ENCODE results near the gene RNASE7. TPM values are rescaled to one million over a fixed set of nuclear protein-coding genes. Genes with fewer than 3 reads are reported as not detected.

RNASE7 gene
- total RNA-seq, 4 donors from 2014 or later, result not detected

DNA sequence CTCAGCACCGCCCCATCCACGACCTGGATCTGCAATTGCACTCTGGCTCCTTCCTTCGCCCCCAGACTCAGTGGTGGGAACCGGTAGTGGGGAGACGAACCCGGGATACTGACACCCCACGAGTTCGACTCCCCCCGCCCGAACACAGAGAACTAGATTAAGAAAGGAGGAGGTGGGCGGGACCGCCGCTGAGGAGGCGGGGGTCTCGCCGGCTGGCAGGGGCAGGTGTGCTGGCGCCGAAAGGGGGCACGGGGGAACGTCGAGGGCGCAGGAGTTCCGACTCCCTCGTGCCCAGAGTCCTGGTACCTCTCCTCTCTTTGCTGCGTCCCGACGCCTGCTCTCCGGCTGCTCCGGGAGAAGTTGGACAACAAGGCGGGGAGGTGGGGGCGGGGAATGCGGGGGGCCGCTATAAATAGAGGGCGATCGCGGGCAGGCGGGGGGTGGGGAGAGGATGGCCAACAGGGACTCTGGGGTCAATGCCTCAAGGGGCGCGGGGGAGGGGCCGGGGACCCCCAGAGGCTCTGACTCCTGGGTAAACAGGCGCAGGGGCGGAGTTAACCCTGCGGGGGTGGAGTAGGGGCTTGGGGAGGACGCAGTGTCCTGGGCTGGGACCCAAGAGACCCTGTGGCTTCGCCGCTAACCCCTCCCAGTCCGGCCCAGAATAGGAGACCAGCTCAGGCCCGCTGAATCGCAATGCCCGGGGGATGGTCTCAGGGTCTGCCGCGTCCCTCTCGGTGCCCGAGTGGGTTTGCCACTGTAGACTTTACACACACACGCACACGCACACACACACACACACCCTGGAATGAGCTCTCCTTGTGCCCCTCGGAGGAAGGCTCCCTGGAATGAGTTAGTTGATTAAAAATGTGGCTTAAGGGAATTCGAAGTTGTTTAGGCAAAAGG, 16.5 kb upstream of the RNASE7 start:
- TF ChIP-seq, protein P1, sequence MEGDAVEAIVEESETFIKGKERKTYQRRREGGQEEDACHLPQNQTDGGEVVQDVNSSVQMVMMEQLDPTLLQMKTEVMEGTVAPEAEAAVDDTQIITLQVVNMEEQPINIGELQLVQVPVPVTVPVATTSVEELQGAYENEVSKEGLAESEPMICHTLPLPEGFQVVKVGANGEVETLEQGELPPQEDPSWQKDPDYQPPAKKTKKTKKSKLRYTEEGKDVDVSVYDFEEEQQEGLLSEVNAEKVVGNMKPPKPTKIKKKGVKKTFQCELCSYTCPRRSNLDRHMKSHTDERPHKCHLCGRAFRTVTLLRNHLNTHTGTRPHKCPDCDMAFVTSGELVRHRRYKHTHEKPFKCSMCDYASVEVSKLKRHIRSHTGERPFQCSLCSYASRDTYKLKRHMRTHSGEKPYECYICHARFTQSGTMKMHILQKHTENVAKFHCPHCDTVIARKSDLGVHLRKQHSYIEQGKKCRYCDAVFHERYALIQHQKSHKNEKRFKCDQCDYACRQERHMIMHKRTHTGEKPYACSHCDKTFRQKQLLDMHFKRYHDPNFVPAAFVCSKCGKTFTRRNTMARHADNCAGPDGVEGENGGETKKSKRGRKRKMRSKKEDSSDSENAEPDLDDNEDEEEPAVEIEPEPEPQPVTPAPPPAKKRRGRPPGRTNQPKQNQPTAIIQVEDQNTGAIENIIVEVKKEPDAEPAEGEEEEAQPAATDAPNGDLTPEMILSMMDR (IDR thresholded peaks at IDR 0.05), result no peak
- TF ChIP-seq POLR2A (IDR thresholded peaks at IDR 0.05), result no peak
- Histone ChIP-seq H3K27ac (peak overlapping the region; percentile 82 to 94 (median 86)), H3K9me3 (no peaks in the 10 kb centered on the region), H3K4me1 (peaks cover 8 to 23% of the 10 kb centered on the region in 2 donors), H3K27me3 (no peaks in the 10 kb centered on the region), H3K36me3 (no peaks in the 10 kb centered on the region), H3K4me3 (replicated peaks in 1 of 3) (peak overlapping the region; percentile 19 to 94 (median 93))
- intact Hi-C loops (cut with DNase I), result no loop called here
- DNase-seq, result peak; percentile 43 to 56
- 14 to 26% methylated on average over 9 of the region's 58 CpGs for WGBS, 2 donors

DNA sequence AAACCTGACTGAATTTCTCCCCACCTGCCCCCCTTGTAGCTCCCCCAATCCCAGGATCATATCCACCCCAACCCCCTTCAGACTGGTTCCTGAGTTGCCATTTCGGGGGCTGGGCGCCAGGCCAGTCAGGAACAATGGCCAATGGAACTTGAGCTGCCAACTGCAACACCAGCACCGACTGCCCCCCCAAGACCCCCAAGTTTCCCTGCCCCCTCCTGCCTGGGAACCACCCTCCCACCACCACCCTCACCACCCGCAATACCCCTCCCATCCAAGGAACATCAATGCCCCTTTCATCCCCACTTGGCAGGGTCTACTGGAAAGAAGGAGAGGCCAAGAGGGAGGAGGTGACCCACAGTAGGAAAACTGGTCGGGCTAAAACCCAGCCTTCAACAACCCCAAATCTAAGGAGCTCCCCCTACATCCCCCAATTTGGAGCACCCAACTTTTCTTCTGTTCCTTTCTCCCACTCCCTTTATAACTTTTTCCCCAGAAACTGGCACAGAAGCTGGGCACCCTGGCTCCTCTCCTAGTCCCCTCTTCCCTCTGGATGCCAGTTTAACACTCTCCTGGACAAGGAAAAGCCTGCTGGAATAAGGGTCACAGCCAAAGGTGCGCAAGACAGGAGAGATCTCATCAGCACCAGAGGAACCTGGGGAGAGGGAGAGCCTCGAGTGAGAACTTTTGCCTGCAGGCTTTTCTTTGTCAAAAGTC, 15.7 kb upstream of the RNASE7 start:
- 69 to 74% methylated on average over 7 of the region's 7 CpGs for WGBS, 2 donors
- intact Hi-C loops (cut with DNase I), result no loop called here

DNA sequence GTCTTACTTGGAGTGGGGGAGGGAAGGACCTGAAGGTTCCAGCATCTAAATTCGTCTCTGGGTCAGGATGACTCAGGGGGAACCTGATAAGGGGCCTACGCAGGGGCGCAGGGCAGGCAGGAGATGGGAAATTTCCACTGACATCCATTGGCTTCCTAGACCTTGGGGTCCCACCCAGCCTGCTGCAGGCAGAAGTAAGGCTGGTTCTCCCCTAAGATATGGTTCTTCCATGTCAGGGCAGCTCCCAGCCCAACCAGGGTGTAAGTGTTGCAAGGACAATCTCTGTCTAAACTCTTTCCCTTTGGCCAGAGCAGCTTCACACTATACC, 15.2 kb upstream of the RNASE7 start:
- Histone ChIP-seq H3K4me1 (peaks cover 8 to 23% of the 10 kb centered on the region in 2 donors), H3K27me3 (no peaks in the 10 kb centered on the region), H3K9me3 (no peaks in the 10 kb centered on the region), H3K27ac (peak overlapping the region in 2 of 3 donors; percentile 82 to 94), H3K4me3 (replicated peaks in 1 of 3) (no peak overlapping the region), H3K36me3 (no peaks in the 10 kb centered on the region)
- DNase-seq, result no peak
- WGBS, 2 donors, result 51 to 80% methylated on average over 3 of the region's 3 CpGs
- TF ChIP-seq, protein P1 (IDR thresholded peaks at IDR 0.05), result no peak
- no peak for TF ChIP-seq POLR2A (IDR thresholded peaks at IDR 0.05)
- intact Hi-C loops (cut with DNase I), result no loop called here

More for the DNA sequence above, 15.7 kb upstream of the RNASE7 start:
- DNase-seq, result no peak
- H3K4me1 ChIP-seq, result peaks cover 8 to 23% of the 10 kb centered on the region in 2 donors
- H3K4me3 ChIP-seq (replicated peaks in 1 of 3), result no peak overlapping the region
- TF ChIP-seq POLR2A (IDR thresholded peaks at IDR 0.05), result no peak
- TF ChIP-seq, protein P1 (IDR thresholded peaks at IDR 0.05), result no peak
- H3K36me3 ChIP-seq, result no peaks in the 10 kb centered on the region
- H3K27me3 ChIP-seq, result no peaks in the 10 kb centered on the region
- no peaks in the 10 kb centered on the region for H3K9me3 ChIP-seq
- H3K27ac ChIP-seq, result peak overlapping the region; percentile 52 to 94 (median 82)

DNA sequence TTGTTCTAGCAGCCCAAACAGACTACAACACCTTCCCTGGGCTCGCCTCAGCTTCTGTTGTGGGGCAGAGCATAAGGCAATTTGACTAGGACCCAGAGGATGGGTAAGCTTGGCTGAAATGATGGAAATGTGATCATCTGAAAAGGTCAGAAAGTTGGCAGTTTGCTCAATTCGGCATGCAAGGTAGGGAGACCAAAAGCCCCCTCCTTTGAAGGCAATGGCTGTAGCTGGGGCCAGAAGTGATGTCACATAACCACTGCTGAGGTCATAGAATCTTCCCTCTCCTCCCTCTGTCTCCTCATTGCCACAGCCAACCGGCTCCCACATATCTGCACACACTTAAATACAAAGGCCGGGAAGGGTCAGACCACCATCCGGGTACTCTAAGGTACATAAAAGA, 12.2 kb upstream of the RNASE7 start, which contains the start of gene TPPP2:
TSS of gene TPPP2 (plus strand) at position 301 of the 400 bp plus-strand sequence. CDS start 365 bp downstream, outside the sequence.
- no peak within 1 kb of the TSS for H3K27ac ChIP-seq
- H3K27me3 ChIP-seq, result no peaks in the 10 kb centered on the region
- H3K36me3 ChIP-seq, result no peaks in the 10 kb centered on the region
- 93 to 96% methylated on average over 5 of the region's 5 CpGs for WGBS, 2 donors
- no peak within 1 kb of the TSS for H3K4me3 ChIP-seq (replicated peaks in 1 of 3)
- H3K4me1 ChIP-seq, result peaks cover 0 to 11% of the 10 kb centered on the region in 2 donors
- intact Hi-C loops (cut with DNase I), result no loop called here
- H3K9me3 ChIP-seq, result no peaks in the 10 kb centered on the region
- TF ChIP-seq POLR2A (IDR thresholded peaks at IDR 0.05), result no peak
- TF ChIP-seq, protein P1 (IDR thresholded peaks at IDR 0.05), result no peak
- DNase-seq, result no peak
